DOHH2 (cell line): Measurements from ENCODE around the gene LMO7.

Experiments used
- H3F3A ChIP-seq: fragments of 200-600 bp; sonication (generic), shearing (Covaris generic); 2 replicates; pipeline ENCODE4 v1.6.0; 2016; ENCODE audit warnings: antibody characterized with exemption, mild to moderate bottlenecking; ENCODE audit not compliant: control insufficient read depth, insufficient read depth
- H3K27ac ChIP-seq: fragments of 200-600 bp; sonication (generic); 2 replicates; pipeline ENCODE4 v1.5.1; 2014; ENCODE audit warnings: low read depth, mild to moderate bottlenecking, low read length, moderate library complexity
- H3K27me3 ChIP-seq: fragments of 200-600 bp; sonication (generic); 2 replicates; pipeline ENCODE4 v1.6.1; 2014; ENCODE audit warnings: mild to moderate bottlenecking, low read length, mixed read lengths; ENCODE audit not compliant: control insufficient read depth
- H3K36me3 ChIP-seq: fragments of 200-600 bp; sonication (generic); 2 replicates; pipeline ENCODE4 v1.6.1; 2014; ENCODE audit warnings: mild to moderate bottlenecking, low read length, moderate library complexity, mixed read lengths; ENCODE audit not compliant: control insufficient read depth
- H3K4me1 ChIP-seq: fragments of 200-600 bp; sonication (generic); 2 replicates; pipeline ENCODE4 v1.6.1; 2014; ENCODE audit warnings: mild to moderate bottlenecking, low read length, mixed read lengths; ENCODE audit not compliant: control insufficient read depth
- H3K4me2 ChIP-seq: fragments of 200-600 bp; sonication (generic); 2 replicates; pipeline ENCODE4 v1.6.0; 2014; ENCODE audit warnings: mild to moderate bottlenecking, low read length, moderate library complexity
- H3K4me3 ChIP-seq: fragments of 200-600 bp; sonication (generic); 2 replicates; pipeline ENCODE4 v1.5.1; 2014; ENCODE audit warnings: mild to moderate bottlenecking, low read length, mixed read lengths
- H3K79me2 ChIP-seq: fragments of 200-600 bp; sonication (generic); 2 replicates; pipeline ENCODE4 v1.6.1; 2014; ENCODE audit warnings: mild to moderate bottlenecking, low read length, mixed read lengths; ENCODE audit not compliant: control insufficient read depth
- H3K9me2 ChIP-seq: fragments of 200-600 bp; sonication (generic); replicated peaks from 2 replicates; pipeline ENCODE4 v1.6.1; 2014; ENCODE audit warnings: mild to moderate bottlenecking, low read length, mixed read lengths; ENCODE audit not compliant: control insufficient read depth
- H3K9me3 ChIP-seq: fragments of 200-600 bp; sonication (generic); 2 replicates; pipeline ENCODE4 v1.6.1; 2014; ENCODE audit warnings: antibody characterized with exemption, low read length, mixed read lengths; ENCODE audit not compliant: control insufficient read depth, insufficient read depth
- H4K20me1 ChIP-seq: fragments of 200-600 bp; sonication (generic); 2 replicates; pipeline ENCODE4 v1.6.0; 2014; ENCODE audit warnings: low read depth, mild to moderate bottlenecking, antibody characterized with exemption, low read length, moderate library complexity; ENCODE audit not compliant: control insufficient read depth, insufficient read depth
- CTCF ChIP-seq: fragments of 200-600 bp; sonication (generic); IDR thresholded peaks from one replicate; pipeline ENCODE4 v1.5.1; 2014; ENCODE audit warnings: antibody characterized with exemption, mild to moderate bottlenecking, low read depth, low read length; ENCODE audit not compliant: poor library complexity, severe bottlenecking
- EZH2phosphoT487 ChIP-seq: fragments of 200-600 bp; sonication (generic); IDR thresholded peaks from 2 replicates; pipeline ENCODE4 v1.6.1; 2017; ENCODE audit warnings: borderline replicate concordance, mild to moderate bottlenecking, antibody characterized with exemption, low read length, moderate library complexity, mixed read lengths

LMO7 gene

GRCh38 chr13:75855216-75855615, 219.1 kb downstream of the LMO7 start:
- Histone ChIP-seq H3K9me3 (no peaks in the 10 kb centered on the region), H3K27ac (no peak overlapping the region), H3K36me3 (peaks cover 6% of the 10 kb centered on the region; the same call in 1 of the 2 replicates), H4K20me1 (no peaks in the 10 kb centered on the region), H3K4me2 (no peak overlapping the region), H3F3A (no peaks in the 10 kb centered on the region), H3K4me1 (no peaks in the 10 kb centered on the region), H3K79me2 (no peaks in the 10 kb centered on the region), H3K9me2 (no peaks in the 10 kb centered on the region), H3K4me3 (no peak overlapping the region), H3K27me3 (no peaks in the 10 kb centered on the region)
- TF ChIP-seq CTCF (no peak), EZH2phosphoT487 (no peak)

- Histone ChIP-seq H3K4me2 (no peak overlapping the region), H3K27ac (no peak overlapping the region), H3F3A (no peaks in the 10 kb centered on the region), H3K4me3 (no peak overlapping the region), H3K9me2 (no peaks in the 10 kb centered on the region), H3K27me3 (no peaks in the 10 kb centered on the region), H4K20me1 (no peaks in the 10 kb centered on the region), H3K36me3 (peaks cover 4% of the 10 kb centered on the region; the same call in 1 of the 2 replicates), H3K79me2 (no peaks in the 10 kb centered on the region), H3K9me3 (no peaks in the 10 kb centered on the region), H3K4me1 (no peaks in the 10 kb centered on the region)
- TF ChIP-seq CTCF (no peak), EZH2phosphoT487 (no peak)
Measured at GRCh38 chr13:75855847-75856246, 219.7 kb downstream of the LMO7 start.

GRCh38 chr13:75857291-75857690, 221.2 kb downstream of the LMO7 start:
- no peak overlapping the region for H3K27ac ChIP-seq
- H4K20me1 ChIP-seq: no peaks in the 10 kb centered on the region
- H3K4me3 ChIP-seq: no peak overlapping the region
- peaks cover 3% of the 10 kb centered on the region; the same call in 1 of the 2 replicates for H3K36me3 ChIP-seq
- H3K9me3 ChIP-seq: no peaks in the 10 kb centered on the region
- H3K27me3 ChIP-seq: no peaks in the 10 kb centered on the region
- H3K4me1 ChIP-seq: no peaks in the 10 kb centered on the region
- H3K4me2 ChIP-seq: no peak overlapping the region
- TF ChIP-seq CTCF: no peak
- no peak for TF ChIP-seq EZH2phosphoT487
- no peaks in the 10 kb centered on the region for H3K9me2 ChIP-seq
- H3F3A ChIP-seq: no peaks in the 10 kb centered on the region
- no peaks in the 10 kb centered on the region for H3K79me2 ChIP-seq
